ENCODE results near the gene RNF157.

The RNF157 gene

DNA sequence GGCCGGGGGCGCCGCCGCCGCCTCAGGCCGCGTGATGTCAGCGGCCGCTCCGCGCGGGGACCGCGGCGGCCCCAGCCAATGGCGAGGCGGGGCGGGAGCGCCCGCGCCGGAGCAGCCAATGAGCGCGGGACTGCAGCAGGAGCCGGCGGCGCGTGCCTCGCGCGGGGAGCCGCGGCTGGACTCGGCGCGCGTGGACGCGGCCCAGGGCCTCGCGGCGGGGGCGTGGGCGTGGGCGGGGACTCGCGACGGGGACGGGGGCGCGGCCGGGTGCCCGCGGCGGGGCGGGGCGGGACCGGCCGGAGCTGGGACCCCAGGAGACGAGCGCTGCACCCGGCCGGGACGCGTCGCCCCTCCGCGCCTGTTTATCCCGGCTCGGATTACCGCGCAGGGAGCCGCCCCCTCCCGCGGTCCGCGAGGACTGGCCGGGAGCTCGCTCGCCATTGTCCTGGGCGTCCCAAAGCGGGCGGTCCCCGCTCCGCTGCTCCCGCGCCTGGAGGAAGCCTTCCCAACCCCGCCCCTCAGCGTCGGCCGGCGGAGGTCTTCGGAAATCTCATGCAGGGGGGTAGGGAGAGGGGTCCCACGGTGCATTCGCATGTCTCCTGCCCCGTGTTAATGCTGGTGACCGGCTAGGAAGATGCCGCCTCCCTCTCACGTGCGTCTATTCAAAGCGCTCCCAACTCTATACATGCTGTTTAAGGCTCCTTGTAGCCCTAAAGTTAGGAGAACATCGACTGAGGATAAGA, at the start of gene RNF157:
Gene RNF157, minus strand, starts transcription at position 33 of the 743 bp plus-strand sequence. CDS start 253 bp downstream, outside the sequence.
- no peak for DNase-seq (ENCODE audit: low read depth)
- H3K4me3 ChIP-seq (ENCODE audit: low read depth, low read length): peak within 1 kb of the TSS; percentile 54
- TF ChIP-seq, protein P1, sequence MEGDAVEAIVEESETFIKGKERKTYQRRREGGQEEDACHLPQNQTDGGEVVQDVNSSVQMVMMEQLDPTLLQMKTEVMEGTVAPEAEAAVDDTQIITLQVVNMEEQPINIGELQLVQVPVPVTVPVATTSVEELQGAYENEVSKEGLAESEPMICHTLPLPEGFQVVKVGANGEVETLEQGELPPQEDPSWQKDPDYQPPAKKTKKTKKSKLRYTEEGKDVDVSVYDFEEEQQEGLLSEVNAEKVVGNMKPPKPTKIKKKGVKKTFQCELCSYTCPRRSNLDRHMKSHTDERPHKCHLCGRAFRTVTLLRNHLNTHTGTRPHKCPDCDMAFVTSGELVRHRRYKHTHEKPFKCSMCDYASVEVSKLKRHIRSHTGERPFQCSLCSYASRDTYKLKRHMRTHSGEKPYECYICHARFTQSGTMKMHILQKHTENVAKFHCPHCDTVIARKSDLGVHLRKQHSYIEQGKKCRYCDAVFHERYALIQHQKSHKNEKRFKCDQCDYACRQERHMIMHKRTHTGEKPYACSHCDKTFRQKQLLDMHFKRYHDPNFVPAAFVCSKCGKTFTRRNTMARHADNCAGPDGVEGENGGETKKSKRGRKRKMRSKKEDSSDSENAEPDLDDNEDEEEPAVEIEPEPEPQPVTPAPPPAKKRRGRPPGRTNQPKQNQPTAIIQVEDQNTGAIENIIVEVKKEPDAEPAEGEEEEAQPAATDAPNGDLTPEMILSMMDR (IDR thresholded peaks at IDR 0.05; ENCODE audit: low read depth, low read length, missing control alignments): no peak

DNA sequence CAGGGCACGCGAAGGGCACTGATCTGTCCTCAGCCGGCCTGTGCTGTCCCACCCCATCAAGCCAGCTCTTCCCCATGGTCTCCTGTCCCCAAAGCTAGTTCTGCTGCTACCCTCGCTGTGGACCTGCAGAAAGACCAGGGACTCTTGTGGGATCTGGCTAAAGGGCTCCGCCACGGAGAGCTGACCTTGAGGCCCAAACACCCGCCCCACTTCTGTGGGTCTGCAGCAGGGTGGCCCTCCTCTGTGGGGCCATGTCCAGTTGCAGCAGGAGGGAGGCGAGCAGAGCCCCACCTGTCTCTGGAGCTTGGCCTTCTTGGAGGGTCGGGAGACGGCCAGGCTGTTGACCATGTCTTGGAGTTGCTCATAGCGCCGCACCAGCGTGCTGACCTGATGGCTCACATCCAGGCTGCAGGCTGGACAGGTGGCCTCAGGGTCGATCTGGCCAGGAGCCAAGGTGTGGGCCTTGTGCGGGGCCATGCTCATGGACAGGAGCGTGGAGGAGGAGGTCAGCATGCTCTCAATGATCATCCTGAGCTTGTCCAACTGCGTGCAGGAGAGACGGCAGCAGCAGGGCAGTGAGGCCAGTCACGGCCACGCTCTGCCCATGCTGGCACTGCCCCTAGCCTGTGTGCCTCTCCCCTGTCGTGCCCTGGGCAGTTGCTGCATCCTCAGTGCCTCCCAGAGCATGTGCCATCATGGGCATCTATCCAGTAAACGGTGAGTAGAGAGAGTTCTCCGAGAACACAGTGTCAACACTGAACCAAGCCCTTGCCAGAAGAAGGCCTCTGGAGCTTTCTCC, 41.5 kb upstream of the RNF157 start:
- H3K4me3 ChIP-seq (ENCODE audit: low read depth, low read length): no peak overlapping the region
- TF ChIP-seq, protein P1 (IDR thresholded peaks at IDR 0.05; ENCODE audit: low read depth, low read length, missing control alignments): no peak
- no peak for DNase-seq (ENCODE audit: low read depth)

DNA sequence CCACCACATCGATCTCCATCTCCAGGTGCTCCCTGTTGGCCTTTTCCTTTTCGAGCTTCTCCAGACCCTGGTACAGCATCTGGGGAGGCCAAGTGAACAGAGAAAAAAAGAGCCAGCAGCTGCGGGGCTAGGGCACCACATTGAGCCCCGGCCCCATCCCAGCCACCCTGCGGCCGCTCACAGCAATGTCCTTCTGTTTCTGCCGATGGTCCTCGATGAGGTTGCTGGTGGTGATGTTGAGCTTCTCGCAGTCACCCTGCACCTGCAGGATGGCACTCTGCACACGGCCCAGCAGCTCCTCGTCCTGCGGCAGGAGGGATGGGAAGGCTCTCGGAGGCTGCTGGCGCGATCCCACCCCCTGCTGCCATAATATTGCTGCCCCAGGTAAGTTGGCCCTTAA, 40.4 kb upstream of the RNF157 start:
- TF ChIP-seq, protein P1 (IDR thresholded peaks at IDR 0.05; ENCODE audit: low read depth, low read length, missing control alignments): no peak
- DNase-seq (ENCODE audit: low read depth): no peak
- no peak overlapping the region for H3K4me3 ChIP-seq (ENCODE audit: low read depth, low read length)

DNA sequence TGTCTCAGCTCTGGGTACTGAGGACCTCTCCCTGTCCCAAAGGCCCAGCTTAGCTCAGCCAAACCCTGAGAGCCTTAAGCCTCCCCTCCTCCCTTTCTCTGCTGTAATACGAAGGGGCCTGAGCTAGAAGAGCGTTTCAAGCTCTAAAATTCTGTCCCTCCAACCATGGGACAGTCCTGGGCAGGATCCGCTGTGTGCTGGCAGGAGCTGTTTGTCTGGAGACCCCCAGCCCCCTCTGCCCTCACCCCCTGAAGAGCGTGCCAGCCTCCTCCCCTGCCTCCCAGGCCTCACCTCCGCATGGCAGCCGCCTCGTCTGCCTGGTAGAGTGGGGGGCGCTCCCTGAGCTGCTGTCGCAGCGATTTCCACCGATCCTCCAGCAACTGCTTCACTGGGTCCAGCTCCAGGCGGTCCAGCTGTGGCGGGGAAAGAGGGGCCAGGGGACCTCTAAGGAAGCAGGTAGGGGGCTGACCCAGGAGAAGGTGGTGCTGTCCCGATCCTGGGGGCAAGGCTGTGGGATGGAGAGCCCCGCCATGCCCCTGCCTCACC, 39.5 kb upstream of the RNF157 start:
- TF ChIP-seq, protein P1 (IDR thresholded peaks at IDR 0.05; ENCODE audit: low read depth, low read length, missing control alignments): no peak
- no peak for DNase-seq (ENCODE audit: low read depth)

DNA sequence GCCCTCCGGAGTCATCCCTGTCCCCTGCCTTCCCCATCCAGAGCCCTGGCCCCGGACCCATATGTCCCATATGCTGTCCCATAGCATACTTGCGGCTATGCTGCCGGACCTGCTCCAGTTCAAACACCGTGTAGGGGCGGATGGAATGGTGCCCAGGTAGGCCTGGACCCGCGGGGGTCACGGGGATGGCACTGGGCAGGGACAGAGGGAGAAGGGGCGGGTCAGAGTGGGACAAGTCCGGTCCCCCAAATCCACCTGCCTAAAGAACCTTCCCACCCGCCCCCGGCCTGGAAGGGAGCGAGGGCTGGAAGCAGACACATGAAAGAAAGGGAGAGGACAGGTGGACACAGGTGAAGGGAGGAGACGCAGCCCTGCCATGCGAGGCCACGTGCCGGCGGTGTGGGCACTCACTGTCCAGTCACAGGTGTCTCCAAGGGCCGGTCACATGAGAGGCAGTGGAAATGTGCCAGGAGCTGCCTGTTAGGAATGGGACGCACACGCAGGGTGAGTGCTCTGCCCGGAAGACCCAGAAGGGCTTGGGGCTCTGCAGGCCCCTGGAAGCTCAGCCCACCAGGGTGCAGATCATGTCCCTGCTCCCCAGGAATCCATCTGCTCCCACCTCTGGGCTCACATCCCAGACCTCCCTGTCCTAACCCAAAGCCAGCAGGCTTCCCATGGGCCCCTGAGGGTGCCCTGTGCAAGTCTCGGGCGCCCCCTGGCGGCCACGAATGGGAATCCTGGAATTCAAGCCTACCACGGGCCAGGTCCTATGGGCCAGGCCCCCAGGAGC, 38.9 kb upstream of the RNF157 start:
- H3K4me3 ChIP-seq (ENCODE audit: low read depth, low read length): no peak overlapping the region
- TF ChIP-seq, protein P1 (IDR thresholded peaks at IDR 0.05; ENCODE audit: low read depth, low read length, missing control alignments): peak; percentile 90

More for the DNA sequence above, 39.5 kb upstream of the RNF157 start:
- H3K4me3 ChIP-seq (ENCODE audit: low read depth, low read length): no peak overlapping the region

DNA sequence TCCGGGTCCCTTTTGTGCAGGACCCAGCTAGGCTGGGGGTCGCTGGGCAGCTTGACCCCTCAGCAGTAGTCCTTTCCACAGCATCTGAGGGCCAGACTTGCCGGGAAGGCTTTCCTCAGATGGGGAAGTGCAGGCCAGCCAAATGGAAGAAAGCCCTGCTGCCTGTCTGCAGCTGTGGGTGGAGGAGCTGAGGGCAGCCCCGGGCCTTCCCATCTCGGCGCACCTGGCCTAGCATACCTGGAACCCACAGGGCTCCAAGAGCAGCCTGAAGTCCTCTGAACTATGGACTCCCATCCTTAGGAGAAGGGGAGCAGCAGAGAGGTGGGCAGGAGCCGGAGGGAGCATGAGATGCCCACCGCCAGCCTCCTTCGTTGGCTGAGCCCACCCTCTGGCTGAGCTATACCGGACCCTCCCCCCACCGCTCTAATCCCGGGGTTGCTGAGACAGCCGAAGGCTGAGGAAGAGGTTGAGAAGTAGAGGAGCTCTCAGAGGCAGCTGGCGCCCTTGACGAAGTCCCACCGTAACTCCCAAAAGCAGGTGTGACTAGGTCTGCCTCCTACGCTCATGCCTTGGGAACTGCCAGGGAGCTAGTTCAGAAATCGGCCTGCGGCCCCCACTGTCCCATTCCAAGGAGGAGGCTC, 38.1 kb upstream of the RNF157 start:
- no peak for DNase-seq (ENCODE audit: low read depth)
- H3K4me3 ChIP-seq (ENCODE audit: low read depth, low read length): no peak overlapping the region
- TF ChIP-seq, protein P1 (IDR thresholded peaks at IDR 0.05; ENCODE audit: low read depth, low read length, missing control alignments): no peak

More for the DNA sequence above, 38.9 kb upstream of the RNF157 start:
- no peak for DNase-seq (ENCODE audit: low read depth)

All from GM12864 (cell line).